GM21723 (cell line): ENCODE measurements around the gene HOXC9.

Experiments
- ATAC-seq: cut with Tn5 transposase; IDR thresholded peaks from one replicate; pipeline ENCODE4 v1.9.1; 2021; ENCODE audit warnings: mild to moderate bottlenecking, moderate library complexity; ENCODE audit not compliant: unreplicated experiment

HOXC9 gene

GRCh38 chr12:54011665-54012532 lies 11.9 kb downstream of the HOXC9 start:
- no peak for ATAC-seq

GRCh38 chr12:54012631-54013409 lies 12.9 kb downstream of the HOXC9 start:
- ATAC-seq = no peak

GRCh38 chr12:54014377-54015017 lies 14.5 kb downstream of the HOXC9 start:
- ATAC-seq = no peak

GRCh38 chr12:54015018-54015931 lies 15.3 kb downstream of the HOXC9 start:
- ATAC-seq = no peak

GRCh38 chr12:54016051-54016450 lies 16.1 kb downstream of the HOXC9 start:
- no peak for ATAC-seq

GRCh38 chr12:54016478-54016964 lies 16.6 kb downstream of the HOXC9 start:
- no peak for ATAC-seq

- ATAC-seq = peak; percentile 37
Measured at GRCh38 chr12:54017027-54017788, 17.2 kb downstream of the HOXC9 start.

- ATAC-seq = peak; percentile 86
Measured at GRCh38 chr12:54017878-54018467, 18.0 kb downstream of the HOXC9 start.

- no peak for ATAC-seq
Measured at GRCh38 chr12:54018468-54018984, 18.6 kb downstream of the HOXC9 start.

- no peak for ATAC-seq
Measured at GRCh38 chr12:54019091-54019811, 19.3 kb downstream of the HOXC9 start.

GRCh38 chr12:54019924-54020590 lies 20.1 kb downstream of the HOXC9 start:
- ATAC-seq = no peak

GRCh38 chr12:54020591-54021405 lies 20.8 kb downstream of the HOXC9 start:
- no peak for ATAC-seq

- ATAC-seq = peak; percentile 38
Measured at GRCh38 chr12:54021432-54022013, 21.6 kb downstream of the HOXC9 start.

- no peak for ATAC-seq
Measured at GRCh38 chr12:54022960-54023884, 23.3 kb downstream of the HOXC9 start.

- ATAC-seq = no peak
Measured at GRCh38 chr12:54024127-54024526, 24.2 kb downstream of the HOXC9 start.
